Caco-2 (cell line): Measurements from ENCODE around the gene MAP3K4. TPM values are rescaled to one million over a fixed set of nuclear protein-coding genes. Genes with fewer than 3 reads are reported as not detected.

ENCODE experiments used
- BruUV-seq: library from RNA; stranded (reverse); fragments of 400-500 nt; replicated peaks from 2 replicates; lab custom pipeline; 2021; lab: Mats Ljungman, UMichigan
- CTCF ChIA-PET: fragments of 300-600 bp; sonication (Branson Sonifier 250); formaldehyde crosslinking; loops from one replicate; lab custom pipeline; 2022; ENCODE audit warnings: antibody characterized with exemption; lab: Charles Lee
- POLR2A ChIA-PET: fragments of 300-600 bp; sonication (Branson Sonifier 250); formaldehyde crosslinking; loops from one replicate; lab custom pipeline; 2022; ENCODE audit warnings: antibody characterized with exemption; lab: Charles Lee
- DNase-seq, 2 experiments: peaks; one replicate each; pipeline versions ENCODE4 v3.0.0 to v3.0.0-alpha.2; 2020 to 2022
- H3K27me3 ChIP-seq: replicated peaks from 2 replicates; pipeline ENCODE4 v1.6.0; 2011; ENCODE audit warnings: low read length; ENCODE audit not compliant: control insufficient read depth, insufficient read depth
- H3K36me3 ChIP-seq: 2 replicates; pipeline ENCODE4 v1.5.1; 2011; ENCODE audit warnings: low read length; ENCODE audit not compliant: control insufficient read depth, insufficient read depth
- H3K4me1 ChIP-seq: fragments of 250-450 bp; sonication (Bioruptor Pico); 2 replicates; pipeline ENCODE4 v1.5.1; 2020; ENCODE audit warnings: mild to moderate bottlenecking
- H3K4me3 ChIP-seq: 2 replicates; pipeline ENCODE4 v1.5.1; 2011; ENCODE audit warnings: low read depth, mild to moderate bottlenecking, control low read depth, low read length
- H3K9me3 ChIP-seq: fragments of 250-450 bp; sonication (Bioruptor Pico); 2 replicates; pipeline ENCODE4 v1.5.1; 2020; ENCODE audit warnings: mild to moderate bottlenecking, moderate library complexity
- H3K27ac Mint-ChIP-seq: one replicate; pipeline ENCODE4 v1.8.0; 2022; ENCODE audit warnings: mixed read lengths; ENCODE audit not compliant: unreplicated experiment
- H3K27me3 Mint-ChIP-seq: one replicate; pipeline ENCODE4 v1.8.0; 2022; ENCODE audit warnings: mixed read lengths; ENCODE audit not compliant: insufficient read depth, unreplicated experiment
- H3K36me3 Mint-ChIP-seq: one replicate; pipeline ENCODE4 v1.8.0; 2022; ENCODE audit warnings: mild to moderate bottlenecking, mixed read lengths; ENCODE audit not compliant: insufficient read depth, unreplicated experiment
- H3K4me1 Mint-ChIP-seq: one replicate; pipeline ENCODE4 v1.8.0; 2022; ENCODE audit warnings: low read depth, mixed read lengths; ENCODE audit not compliant: unreplicated experiment
- H3K4me3 Mint-ChIP-seq: one replicate; pipeline ENCODE4 v1.8.0; 2022; ENCODE audit warnings: mild to moderate bottlenecking, moderate library complexity, mixed read lengths; ENCODE audit not compliant: unreplicated experiment
- H3K9me3 Mint-ChIP-seq: one replicate; pipeline ENCODE4 v1.8.0; 2022; ENCODE audit warnings: mixed read lengths; ENCODE audit not compliant: unreplicated experiment
- intact Hi-C: fragments of 100-400 bp; cut with micrococcal nuclease; formaldehyde crosslinking; loops from one replicate; pipeline ENCODE4 v1.10.0; 2022; ENCODE audit not compliant: unreplicated experiment
- total RNA-seq: library from RNA; stranded (reverse); gene quantifications from 2 replicates; pipeline ENCODE4 v1.2.3, GENCODE V29; 2022
- TF ChIP-seq, protein P1 (sequence below), 2 experiments: fragments of 200-600 bp in 1 of 2; IDR thresholded peaks; 1 replicate in 1 of 2; 2 replicates in 1 of 2; pipeline versions ENCODE4 v1.5.1 to v1.8.0; 2011 to 2022; ENCODE audit warnings: antibody characterized with exemption in 1 of 2, control low read depth in 1 of 2, inconsistent platforms in 1 of 2, low read depth in 1 of 2, low read length in 1 of 2, mild to moderate bottlenecking in 1 of 2, moderate library complexity in 1 of 2; ENCODE audit not compliant: insufficient read depth in 1 of 2, severe bottlenecking in 1 of 2, unreplicated experiment in 1 of 2

Gene MAP3K4
- total RNA-seq, 1 experiment from 2014 or later = 34.3 TPM

DNA sequence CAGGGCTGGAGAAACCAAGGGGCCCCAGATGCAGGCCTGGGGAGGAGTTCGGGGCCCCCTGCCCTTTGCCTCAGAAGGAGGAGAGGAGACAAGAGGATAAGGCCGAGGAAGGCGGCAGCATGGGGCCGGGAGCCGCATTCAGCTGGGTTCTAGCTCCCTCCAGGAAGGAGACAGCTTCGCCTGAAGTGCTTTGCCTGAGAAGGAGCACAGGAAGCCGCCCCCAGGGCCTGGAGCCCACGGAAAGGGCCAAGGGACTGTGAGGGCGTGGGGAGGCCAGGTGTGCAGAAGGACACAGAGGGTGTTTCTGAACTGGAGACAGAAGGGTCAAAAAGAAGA is 160.9 kb downstream of the MAP3K4 start:
- H3K27ac Mint-ChIP-seq = no peak overlapping the region
- peaks cover 9% of the 10 kb centered on the region for H3K36me3 Mint-ChIP-seq
- ChIA-PET CTCF (no interaction called here), POLR2A (no interaction called here)
- H3K9me3 Mint-ChIP-seq = no peaks in the 10 kb centered on the region
- H3K4me1 Mint-ChIP-seq = no peaks in the 10 kb centered on the region
- TF ChIP-seq, protein P1, sequence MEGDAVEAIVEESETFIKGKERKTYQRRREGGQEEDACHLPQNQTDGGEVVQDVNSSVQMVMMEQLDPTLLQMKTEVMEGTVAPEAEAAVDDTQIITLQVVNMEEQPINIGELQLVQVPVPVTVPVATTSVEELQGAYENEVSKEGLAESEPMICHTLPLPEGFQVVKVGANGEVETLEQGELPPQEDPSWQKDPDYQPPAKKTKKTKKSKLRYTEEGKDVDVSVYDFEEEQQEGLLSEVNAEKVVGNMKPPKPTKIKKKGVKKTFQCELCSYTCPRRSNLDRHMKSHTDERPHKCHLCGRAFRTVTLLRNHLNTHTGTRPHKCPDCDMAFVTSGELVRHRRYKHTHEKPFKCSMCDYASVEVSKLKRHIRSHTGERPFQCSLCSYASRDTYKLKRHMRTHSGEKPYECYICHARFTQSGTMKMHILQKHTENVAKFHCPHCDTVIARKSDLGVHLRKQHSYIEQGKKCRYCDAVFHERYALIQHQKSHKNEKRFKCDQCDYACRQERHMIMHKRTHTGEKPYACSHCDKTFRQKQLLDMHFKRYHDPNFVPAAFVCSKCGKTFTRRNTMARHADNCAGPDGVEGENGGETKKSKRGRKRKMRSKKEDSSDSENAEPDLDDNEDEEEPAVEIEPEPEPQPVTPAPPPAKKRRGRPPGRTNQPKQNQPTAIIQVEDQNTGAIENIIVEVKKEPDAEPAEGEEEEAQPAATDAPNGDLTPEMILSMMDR (IDR thresholded peaks at IDR 0.05; ENCODE audit: insufficient read depth in 1 of 2, low read depth in 1 of 2, low read length in 1 of 2, severe bottlenecking in 1 of 2, unreplicated experiment in 1 of 2) = no peak
- H3K27me3 Mint-ChIP-seq = no peaks in the 10 kb centered on the region
- intact Hi-C loops = no loop called here
- Histone ChIP-seq H3K9me3 (no peaks in the 10 kb centered on the region), H3K36me3 (no peaks in the 10 kb centered on the region), H3K4me3 (no peak overlapping the region), H3K4me1 (no peaks in the 10 kb centered on the region), H3K27me3 (no peaks in the 10 kb centered on the region)
- DNase-seq = no peak
- BruUV-seq = no TSS peak
- H3K4me3 Mint-ChIP-seq = no peak overlapping the region

GRCh38 chr6:161152907-161153662 is 161.5 kb downstream of the MAP3K4 start:
- ChIA-PET CTCF (interaction anchor here (0.8 kb wide), 1 partner anchor 218 kb away, joined by 6 read pairs; no protein-coding TSS in a partner anchor), POLR2A (no interaction called here)
- Histone ChIP-seq H3K9me3 (no peaks in the 10 kb centered on the region), H3K4me1 (no peaks in the 10 kb centered on the region), H3K36me3 (no peaks in the 10 kb centered on the region), H3K4me3 (no peak overlapping the region), H3K27me3 (no peaks in the 10 kb centered on the region)
- no peaks in the 10 kb centered on the region for H3K27me3 Mint-ChIP-seq
- H3K4me1 Mint-ChIP-seq = no peaks in the 10 kb centered on the region
- H3K4me3 Mint-ChIP-seq = no peak overlapping the region
- H3K27ac Mint-ChIP-seq = no peak overlapping the region
- TF ChIP-seq, protein P1 (IDR thresholded peaks at IDR 0.05; ENCODE audit: insufficient read depth in 1 of 2, low read depth in 1 of 2, low read length in 1 of 2, severe bottlenecking in 1 of 2, unreplicated experiment in 1 of 2) = peak in 1 of 2 experiments; percentile 18
- H3K36me3 Mint-ChIP-seq = peaks cover 9% of the 10 kb centered on the region
- intact Hi-C loops = no loop called here
- peak in 1 of 2 experiments; percentile 9 for DNase-seq
- H3K9me3 Mint-ChIP-seq = peaks cover 5% of the 10 kb centered on the region
- no TSS peak for BruUV-seq

DNA sequence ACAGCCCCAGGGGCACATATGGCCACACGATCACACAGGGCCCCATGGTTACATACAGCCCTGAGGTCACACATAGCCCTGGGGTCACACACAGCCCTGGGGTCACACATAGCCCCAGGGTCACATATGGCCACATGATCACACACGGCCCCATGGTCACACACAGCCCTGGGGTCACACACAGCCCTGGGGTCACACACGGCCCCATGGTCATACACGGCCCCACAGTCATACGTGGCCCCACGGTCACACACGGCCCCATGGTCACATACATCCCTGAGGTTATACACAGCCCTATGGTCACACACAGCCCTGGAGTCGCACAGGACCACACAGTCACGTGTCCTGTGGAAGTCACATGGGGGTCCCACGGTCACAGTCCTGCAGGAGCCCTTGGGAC is 162.2 kb downstream of the MAP3K4 start:
- TF ChIP-seq, protein P1 (IDR thresholded peaks at IDR 0.05; ENCODE audit: insufficient read depth in 1 of 2, low read depth in 1 of 2, low read length in 1 of 2, severe bottlenecking in 1 of 2, unreplicated experiment in 1 of 2) = no peak
- ChIA-PET POLR2A (no interaction called here), CTCF (interaction anchor here (0.8 kb wide), 1 partner anchor 217 kb away, joined by 6 read pairs; no protein-coding TSS in a partner anchor)
- H3K36me3 ChIP-seq = no peaks in the 10 kb centered on the region
- Mint-ChIP-seq H3K9me3 (peaks cover 11% of the 10 kb centered on the region), H3K4me1 (no peaks in the 10 kb centered on the region), H3K36me3 (peaks cover 9% of the 10 kb centered on the region), H3K27me3 (no peaks in the 10 kb centered on the region), H3K4me3 (no peak overlapping the region), H3K27ac (no peak overlapping the region)
- H3K4me1 ChIP-seq = no peaks in the 10 kb centered on the region
- H3K9me3 ChIP-seq = no peaks in the 10 kb centered on the region
- no peak overlapping the region for H3K4me3 ChIP-seq
- BruUV-seq = no TSS peak
- intact Hi-C loops = no loop called here
- DNase-seq = no peak
- H3K27me3 ChIP-seq = no peaks in the 10 kb centered on the region
